Chondrocyte (in vitro differentiated cells): ENCODE results near the gene OTOR. TPM values are rescaled to one million over a fixed set of nuclear protein-coding genes. Genes with fewer than 3 reads are reported as not detected.
A peak's percentile ranks its signal among the peaks of the same experiment; 100 is the strongest.

ENCODE experiments used
- DNase-seq: peaks from one replicate; pipeline ENCODE4 v3.0.0; 2021; ENCODE audit warnings: mixed read lengths, low spot score
- H3K27ac Mint-ChIP-seq: one replicate; pipeline ENCODE4 v1.8.0; 2021; ENCODE audit warnings: mild to moderate bottlenecking, moderate library complexity, mixed read lengths; ENCODE audit not compliant: unreplicated experiment
- H3K27me3 Mint-ChIP-seq: 2 replicates; pipeline ENCODE4 v1.8.0; 2021; ENCODE audit warnings: low read depth, mixed read lengths
- H3K36me3 Mint-ChIP-seq: 2 replicates; pipeline ENCODE4 v1.8.0; 2021; ENCODE audit warnings: low read depth, mixed read lengths
- H3K4me1 Mint-ChIP-seq: 2 replicates; pipeline ENCODE4 v1.8.0; 2021; ENCODE audit warnings: low read depth, mild to moderate bottlenecking, mixed read lengths
- H3K4me3 Mint-ChIP-seq: one replicate; pipeline ENCODE4 v1.8.0; 2021; ENCODE audit warnings: mild to moderate bottlenecking, moderate library complexity, mixed read lengths; ENCODE audit not compliant: unreplicated experiment
- H3K9me3 Mint-ChIP-seq: 2 replicates; pipeline ENCODE4 v1.8.0; 2021; ENCODE audit warnings: low read depth, mixed read lengths
- total RNA-seq: library from RNA; stranded (reverse); gene quantifications from 3 replicates; pipeline ENCODE4 v1.2.1, GENCODE V29; 2021
- TF ChIP-seq, protein P1 (sequence below): fragments of 200-600 bp; sonication (generic); IDR thresholded peaks from 2 replicates; pipeline ENCODE4 v1.5.0; 2021; ENCODE audit warnings: antibody characterized with exemption, mild to moderate bottlenecking, moderate library complexity

OTOR gene
- total RNA-seq, 1 donor from 2014 or later: not detected

DNA sequence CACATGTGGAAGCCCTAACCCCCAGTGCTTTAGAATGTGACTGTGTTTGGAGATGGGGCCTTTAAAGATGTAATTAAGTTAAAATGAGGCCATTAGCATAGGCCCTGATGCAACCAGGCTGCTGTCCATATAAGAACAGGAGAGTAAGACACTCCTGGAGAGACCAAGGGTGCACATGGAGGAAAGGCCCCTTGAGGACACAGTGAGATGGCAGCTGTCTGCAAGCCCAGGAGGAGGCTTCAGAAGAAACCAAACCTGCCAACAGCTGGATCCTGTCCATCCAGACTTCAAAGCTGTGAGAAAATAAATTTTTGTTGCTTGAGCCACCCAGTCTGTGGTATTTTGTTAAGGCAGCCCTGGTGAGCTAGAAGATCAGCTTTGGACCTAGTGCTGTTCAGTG is 35.1 kb upstream of the OTOR start:
- no peak overlapping the region for H3K27ac Mint-ChIP-seq
- no peaks in the 10 kb centered on the region for H3K36me3 Mint-ChIP-seq
- H3K27me3 Mint-ChIP-seq: peaks cover 8% of the 10 kb centered on the region
- no peaks in the 10 kb centered on the region for H3K4me1 Mint-ChIP-seq
- H3K9me3 Mint-ChIP-seq: no peaks in the 10 kb centered on the region
- TF ChIP-seq, protein P1, sequence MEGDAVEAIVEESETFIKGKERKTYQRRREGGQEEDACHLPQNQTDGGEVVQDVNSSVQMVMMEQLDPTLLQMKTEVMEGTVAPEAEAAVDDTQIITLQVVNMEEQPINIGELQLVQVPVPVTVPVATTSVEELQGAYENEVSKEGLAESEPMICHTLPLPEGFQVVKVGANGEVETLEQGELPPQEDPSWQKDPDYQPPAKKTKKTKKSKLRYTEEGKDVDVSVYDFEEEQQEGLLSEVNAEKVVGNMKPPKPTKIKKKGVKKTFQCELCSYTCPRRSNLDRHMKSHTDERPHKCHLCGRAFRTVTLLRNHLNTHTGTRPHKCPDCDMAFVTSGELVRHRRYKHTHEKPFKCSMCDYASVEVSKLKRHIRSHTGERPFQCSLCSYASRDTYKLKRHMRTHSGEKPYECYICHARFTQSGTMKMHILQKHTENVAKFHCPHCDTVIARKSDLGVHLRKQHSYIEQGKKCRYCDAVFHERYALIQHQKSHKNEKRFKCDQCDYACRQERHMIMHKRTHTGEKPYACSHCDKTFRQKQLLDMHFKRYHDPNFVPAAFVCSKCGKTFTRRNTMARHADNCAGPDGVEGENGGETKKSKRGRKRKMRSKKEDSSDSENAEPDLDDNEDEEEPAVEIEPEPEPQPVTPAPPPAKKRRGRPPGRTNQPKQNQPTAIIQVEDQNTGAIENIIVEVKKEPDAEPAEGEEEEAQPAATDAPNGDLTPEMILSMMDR: no peak
- no peak for DNase-seq
- H3K4me3 Mint-ChIP-seq: no peak overlapping the region

DNA sequence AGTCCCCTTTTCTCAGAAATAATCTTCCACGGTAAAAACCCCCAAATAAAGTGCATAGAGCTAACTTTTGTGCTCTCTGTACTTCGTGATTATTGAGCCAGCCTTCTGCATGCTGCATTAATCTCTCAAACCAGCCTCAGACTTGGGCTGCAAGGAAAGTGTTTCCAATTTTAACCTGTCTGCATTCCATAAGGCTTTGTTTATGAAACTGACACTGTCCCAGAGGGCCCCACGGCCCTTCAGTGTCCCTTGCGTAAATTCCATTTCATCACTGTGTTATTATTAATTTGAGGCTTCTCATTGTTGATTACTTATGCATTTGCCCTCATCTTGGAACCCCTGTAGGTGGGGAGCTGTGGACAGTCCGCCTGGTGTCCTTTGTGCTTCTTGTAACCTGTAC is 33.9 kb upstream of the OTOR start:
- Mint-ChIP-seq H3K36me3 (no peaks in the 10 kb centered on the region), H3K27me3 (peaks cover 16% of the 10 kb centered on the region), H3K4me3 (no peak overlapping the region), H3K4me1 (no peaks in the 10 kb centered on the region), H3K9me3 (no peaks in the 10 kb centered on the region), H3K27ac (no peak overlapping the region)
- TF ChIP-seq, protein P1: no peak
- DNase-seq: no peak

DNA sequence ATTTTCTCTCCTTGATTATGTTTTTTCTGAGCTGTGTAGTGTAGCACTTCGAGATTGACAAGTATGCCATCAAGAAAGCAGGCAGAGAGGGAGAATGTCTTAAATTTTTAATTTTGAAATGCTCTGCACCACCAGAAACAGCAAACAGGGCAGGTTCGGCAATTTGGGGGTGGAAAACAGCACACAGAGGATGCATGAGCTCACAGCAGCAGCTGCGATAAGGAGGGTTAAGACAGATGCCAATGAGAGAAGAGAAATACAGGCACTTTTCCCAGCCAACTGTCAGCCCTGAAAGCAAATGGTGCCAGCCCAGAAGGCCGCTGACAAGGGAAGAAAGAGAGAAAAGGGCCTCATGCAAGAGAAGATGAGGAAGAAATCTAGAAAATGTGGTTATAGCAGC is 33.4 kb upstream of the OTOR start:
- H3K4me1 Mint-ChIP-seq: no peaks in the 10 kb centered on the region

DNA sequence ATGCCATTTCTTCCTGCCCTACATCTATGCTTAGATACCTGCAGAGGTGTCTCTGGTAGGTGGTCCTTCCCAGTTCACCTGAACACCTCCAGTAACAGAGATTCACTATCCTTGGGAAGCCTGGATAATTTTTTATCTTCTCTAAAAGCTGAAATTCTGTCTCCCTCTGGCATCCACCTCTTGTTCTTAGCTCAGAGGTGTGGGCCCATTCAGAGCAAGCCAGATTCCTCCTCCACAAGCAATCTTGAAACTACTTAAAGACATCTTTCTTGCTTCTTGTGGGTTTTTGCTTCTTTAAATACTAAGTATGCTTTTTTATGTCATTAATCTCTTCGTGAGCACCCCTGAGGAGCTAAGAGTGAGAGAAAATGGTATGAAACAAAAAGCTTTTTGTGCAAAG is 28.7 kb upstream of the OTOR start:
- Mint-ChIP-seq H3K4me3 (no peak overlapping the region), H3K36me3 (no peaks in the 10 kb centered on the region), H3K4me1 (no peaks in the 10 kb centered on the region), H3K27ac (no peak overlapping the region), H3K9me3 (no peaks in the 10 kb centered on the region), H3K27me3 (peaks cover 36% of the 10 kb centered on the region)
- TF ChIP-seq, protein P1: no peak
- DNase-seq: no peak

More for the DNA sequence above, 33.4 kb upstream of the OTOR start:
- H3K36me3 Mint-ChIP-seq: no peaks in the 10 kb centered on the region
- peaks cover 16% of the 10 kb centered on the region for H3K27me3 Mint-ChIP-seq
- H3K4me3 Mint-ChIP-seq: no peak overlapping the region
- DNase-seq: no peak
- H3K9me3 Mint-ChIP-seq: no peaks in the 10 kb centered on the region
- TF ChIP-seq, protein P1: no peak
- H3K27ac Mint-ChIP-seq: no peak overlapping the region

GRCh38 chr20:16729080-16729479 is 19.1 kb upstream of the OTOR start:
- Mint-ChIP-seq H3K9me3 (no peaks in the 10 kb centered on the region), H3K4me1 (peaks cover 22% of the 10 kb centered on the region), H3K36me3 (peaks cover 9% of the 10 kb centered on the region), H3K27ac (peak overlapping the region; percentile 100), H3K4me3 (peak overlapping the region; percentile 99), H3K27me3 (peaks cover 14% of the 10 kb centered on the region)
- DNase-seq: no peak
- TF ChIP-seq, protein P1: no peak
